HG03378 (cell line): ENCODE results near the gene OR14K1.
"Not testable (repeated sequence)": the region's sequence is repeated elsewhere in the genome, so short reads cannot be mapped to it uniquely, and the experiment has no call there.

Experiments
- ATAC-seq: cut with Tn5 transposase; IDR thresholded peaks from one replicate; pipeline ENCODE4 v1.9.1; 2021; ENCODE audit warnings: mild to moderate bottlenecking, moderate library complexity; ENCODE audit not compliant: unreplicated experiment

The OR14K1 gene, protein sequence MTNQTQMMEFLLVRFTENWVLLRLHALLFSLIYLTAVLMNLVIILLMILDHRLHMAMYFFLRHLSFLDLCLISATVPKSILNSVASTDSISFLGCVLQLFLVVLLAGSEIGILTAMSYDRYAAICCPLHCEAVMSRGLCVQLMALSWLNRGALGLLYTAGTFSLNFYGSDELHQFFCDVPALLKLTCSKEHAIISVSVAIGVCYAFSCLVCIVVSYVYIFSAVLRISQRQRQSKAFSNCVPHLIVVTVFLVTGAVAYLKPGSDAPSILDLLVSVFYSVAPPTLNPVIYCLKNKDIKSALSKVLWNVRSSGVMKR

DNA sequence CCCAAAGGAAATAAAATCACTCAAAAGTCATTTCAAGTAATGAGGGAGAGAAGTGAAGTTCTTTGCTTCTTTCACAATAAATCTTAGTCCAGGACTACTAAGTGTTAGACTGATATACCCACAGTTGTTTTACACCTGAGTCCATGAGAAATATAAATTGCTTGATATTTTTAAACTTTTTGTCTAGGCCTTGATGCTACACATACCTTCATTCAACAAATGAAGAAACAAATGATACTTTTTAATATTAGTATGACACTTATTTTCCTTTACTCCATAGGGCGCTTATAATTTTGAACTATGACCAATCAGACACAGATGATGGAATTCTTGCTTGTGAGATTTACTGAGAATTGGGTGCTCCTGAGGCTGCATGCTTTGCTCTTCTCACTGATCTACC, at the start of gene OR14K1:
Gene OR14K1 (plus strand): TSS at position 301 of the 400 bp plus-strand sequence. CDS start 0 bp downstream, at position 301.
- ATAC-seq, result no peak

DNA sequence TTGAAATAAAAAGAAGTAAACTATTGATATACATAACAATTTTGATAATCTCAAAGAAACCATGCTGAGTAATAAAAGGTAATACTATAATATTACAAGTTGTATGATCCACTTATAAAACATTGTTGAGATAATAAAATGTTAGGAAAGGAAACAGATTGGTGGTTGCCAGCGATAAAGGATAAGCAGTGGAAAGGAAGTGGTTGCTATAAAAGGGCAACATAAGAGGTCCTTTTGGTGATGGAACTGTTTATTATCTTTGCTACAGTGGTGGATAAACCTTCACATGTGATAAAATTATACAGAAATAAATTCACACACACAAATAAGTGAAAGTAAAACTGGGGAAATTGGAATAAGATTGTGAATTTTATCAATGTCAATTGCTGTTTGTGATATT, 37.1 kb upstream of the OR14K1 start:
- ATAC-seq, result no peak

DNA sequence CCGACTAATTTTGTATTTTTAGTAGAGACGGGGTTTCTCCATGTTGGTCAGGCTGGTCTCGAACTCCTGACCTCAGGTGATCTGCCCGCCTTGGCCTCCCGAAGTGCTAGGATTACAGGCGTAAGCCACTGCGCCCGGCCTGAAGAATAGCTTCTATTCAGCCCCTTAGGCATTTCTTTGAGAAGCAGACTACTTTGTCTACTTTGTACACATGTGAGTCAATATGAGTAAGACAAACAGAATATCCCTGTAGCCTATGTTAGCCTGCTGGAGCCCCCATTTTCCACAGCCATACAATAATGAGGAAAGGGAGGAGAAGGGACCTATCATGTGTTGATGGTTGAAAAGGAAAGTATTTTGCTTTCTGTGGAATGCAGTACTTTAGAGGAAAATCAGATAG, 27.7 kb upstream of the OR14K1 start:
- ATAC-seq, result not testable (repeated sequence)

DNA sequence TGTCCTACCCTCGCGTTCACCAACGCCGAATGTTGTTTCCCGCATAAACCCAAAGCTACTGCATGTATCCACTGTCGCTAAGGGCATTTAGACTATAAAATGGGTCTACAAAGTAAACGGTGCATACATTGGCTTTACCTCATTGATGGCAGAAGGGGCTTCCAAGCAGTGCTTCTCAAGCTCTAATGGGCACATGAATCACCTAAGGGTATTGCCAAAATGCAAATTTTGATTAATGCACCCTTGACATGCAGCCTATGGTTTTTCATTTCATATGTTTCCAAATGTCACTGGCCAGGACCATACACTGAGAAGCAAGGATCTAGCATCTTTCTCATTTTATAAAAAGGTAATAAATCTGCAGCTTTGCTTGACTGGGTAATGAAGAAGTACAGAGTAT, 24.7 kb upstream of the OR14K1 start:
- no peak for ATAC-seq

DNA sequence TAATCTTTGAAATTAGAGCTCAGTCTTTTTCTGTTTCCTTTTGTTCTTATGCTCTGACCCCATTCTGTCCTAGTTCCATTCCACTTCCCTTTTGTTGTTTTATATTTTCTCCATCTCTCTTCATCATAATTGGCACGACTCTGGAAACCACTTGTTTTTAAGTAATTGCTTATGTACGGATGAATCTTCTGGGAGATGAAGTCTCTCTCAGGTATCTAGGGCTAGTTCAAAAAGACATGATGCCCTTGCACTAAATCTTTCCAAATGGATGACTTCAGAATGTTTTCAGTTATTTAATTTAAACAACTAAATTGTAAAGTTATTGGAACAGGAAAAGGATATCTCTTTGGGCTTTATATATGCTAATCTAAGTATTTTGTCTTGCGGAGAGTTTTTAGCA, 21.9 kb upstream of the OR14K1 start, which contains the start of gene OR6F1:
Gene OR6F1 (minus strand): TSS at position 101 of the 400 bp plus-strand sequence. CDS start 3,891 bp downstream, outside the sequence.
- ATAC-seq, result no peak

DNA sequence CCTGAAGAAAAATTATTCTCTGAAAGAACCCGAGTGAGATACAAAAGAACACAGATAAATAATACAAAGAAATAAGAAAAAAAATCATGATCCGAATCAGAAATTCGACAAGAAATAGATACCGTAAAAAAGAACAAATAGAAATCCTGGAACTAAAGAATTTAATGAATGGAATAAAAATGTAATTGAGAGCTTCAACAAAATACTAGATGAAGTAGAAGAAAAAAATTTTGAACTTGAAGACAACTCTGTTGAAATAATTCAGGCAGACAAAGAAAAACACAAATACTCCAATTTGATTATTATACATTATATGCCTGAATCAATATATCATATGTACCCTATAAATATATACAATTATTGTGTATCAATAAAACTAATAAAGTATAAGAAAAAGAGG, 17.2 kb upstream of the OR14K1 start:
- ATAC-seq, result no peak

DNA sequence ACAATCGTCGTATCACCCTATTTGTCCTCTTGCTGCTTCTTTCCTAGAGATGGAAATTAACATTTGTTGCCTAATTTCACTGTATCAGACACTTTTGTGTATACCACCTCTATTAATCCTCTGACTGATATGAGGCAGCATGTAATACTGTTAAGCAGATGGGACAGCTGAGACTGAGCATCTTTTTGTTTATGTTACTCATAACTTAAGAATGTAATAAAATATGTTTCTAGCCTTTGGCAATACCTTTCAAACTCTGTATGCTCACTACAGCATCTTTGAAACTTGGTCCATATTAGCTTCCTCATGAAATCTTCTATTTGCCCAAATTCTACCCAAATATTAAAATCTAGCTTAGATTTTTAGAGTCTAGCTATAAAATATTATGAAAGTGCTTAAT, 2.3 kb downstream of the OR14K1 start:
- no peak for ATAC-seq

DNA sequence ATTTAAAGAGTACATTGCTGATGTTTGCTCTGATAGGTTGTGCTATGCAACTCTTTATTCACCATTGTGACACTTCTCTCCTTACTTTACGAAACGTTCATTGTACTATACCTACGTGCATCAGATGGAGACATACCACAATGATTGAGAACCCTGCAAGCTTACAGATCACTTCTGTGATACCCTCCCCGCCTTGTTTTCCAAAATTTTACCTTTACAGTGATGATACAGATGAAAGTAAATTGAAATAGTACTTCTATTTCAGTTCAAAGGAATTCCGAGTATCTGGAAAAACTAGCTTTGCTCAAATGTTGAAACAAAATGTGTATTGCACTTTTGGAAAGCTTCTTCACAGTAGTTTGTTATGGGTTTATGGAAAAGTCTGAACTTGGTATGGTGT, 3.3 kb downstream of the OR14K1 start:
- ATAC-seq, result no peak

DNA sequence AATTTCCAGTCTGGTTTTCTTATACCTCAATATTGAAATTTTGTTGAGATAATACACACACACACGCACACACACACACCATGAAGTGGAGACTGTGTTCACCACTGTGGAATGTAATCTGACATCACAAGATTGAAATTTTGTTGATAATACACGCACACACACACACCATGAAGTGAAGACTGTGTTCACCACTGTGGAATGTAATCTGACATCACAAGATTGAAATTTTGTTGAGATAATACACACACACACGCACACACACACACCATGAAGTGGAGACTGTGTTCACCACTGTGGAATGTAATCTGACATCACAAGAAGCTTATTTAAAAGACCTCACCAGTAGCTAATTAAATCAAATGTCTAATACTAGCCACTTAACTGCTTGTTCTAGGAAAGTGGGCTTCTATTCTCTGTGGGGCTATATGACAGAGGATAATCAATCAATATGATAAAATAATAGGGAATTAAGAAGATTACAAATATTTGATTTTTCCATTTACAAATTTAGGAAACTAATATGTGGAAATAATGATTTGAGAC, 3.9 kb downstream of the OR14K1 start:
- ATAC-seq, result not testable (repeated sequence)

DNA sequence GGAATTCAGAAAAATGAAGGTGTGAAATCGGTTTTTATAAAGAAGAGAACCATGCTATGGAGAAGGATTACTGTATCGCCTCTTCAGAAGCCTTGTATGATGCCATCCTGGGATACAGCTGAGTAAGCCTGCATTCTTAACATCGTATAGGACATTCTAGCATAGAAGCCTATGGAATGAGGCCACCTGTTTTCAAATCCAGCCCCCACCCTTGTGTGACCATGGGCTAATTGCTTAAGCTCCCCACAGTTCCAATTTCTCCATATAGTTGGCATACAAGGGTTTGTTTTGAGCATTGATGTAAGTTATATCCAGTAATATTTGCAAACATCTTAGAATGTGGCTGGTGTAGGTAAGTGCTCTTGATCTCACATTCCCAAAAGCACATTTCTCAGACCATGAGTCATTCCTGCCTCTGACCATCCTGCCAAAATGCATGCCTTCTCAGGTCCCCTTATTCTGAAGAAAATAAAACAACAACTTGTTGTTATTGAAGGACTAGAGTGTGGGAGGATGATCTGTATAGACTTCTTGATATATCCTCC, 8.0 kb downstream of the OR14K1 start:
- ATAC-seq, result no peak

DNA sequence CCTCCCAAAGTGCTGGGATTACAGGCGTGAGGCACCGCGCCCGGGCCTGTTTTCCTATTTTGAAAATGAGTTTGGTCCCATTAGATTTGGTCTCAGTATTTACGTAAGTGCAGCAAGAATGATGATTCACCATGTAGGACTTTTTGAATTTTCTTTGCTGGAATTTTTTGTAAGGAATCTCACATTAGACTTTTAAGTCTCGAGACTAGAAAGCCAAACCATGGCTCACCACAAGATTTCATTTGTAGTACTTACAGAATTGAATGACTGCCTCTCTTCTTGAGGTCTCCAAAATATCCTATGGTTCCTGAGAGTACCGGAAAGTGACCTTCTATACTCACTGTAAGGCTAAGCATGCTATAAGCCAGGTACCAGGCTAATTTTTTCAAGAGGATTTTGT, 9.2 kb downstream of the OR14K1 start:
- ATAC-seq, result no peak

DNA sequence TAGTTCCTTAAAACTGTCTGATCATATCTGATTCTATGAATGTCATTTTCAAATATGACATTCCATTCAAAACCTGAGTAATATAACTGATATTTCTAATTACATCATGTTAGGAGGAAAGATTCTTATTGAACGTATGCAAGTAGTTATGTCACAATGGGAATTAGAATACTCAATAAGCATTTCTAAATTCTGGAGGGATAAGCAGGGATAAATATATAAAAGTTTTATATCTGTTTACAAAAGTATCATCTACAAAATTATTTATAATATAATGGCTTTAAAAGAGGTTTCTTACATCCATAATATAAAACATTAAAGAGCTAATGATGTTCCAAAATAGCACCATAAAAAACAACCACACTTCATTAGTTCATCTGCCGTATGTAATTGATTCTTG, 9.6 kb downstream of the OR14K1 start, which contains the start of gene OR14A2:
Gene OR14A2 (minus strand): TSS at position 101 of the 400 bp plus-strand sequence.
- ATAC-seq, result no peak

DNA sequence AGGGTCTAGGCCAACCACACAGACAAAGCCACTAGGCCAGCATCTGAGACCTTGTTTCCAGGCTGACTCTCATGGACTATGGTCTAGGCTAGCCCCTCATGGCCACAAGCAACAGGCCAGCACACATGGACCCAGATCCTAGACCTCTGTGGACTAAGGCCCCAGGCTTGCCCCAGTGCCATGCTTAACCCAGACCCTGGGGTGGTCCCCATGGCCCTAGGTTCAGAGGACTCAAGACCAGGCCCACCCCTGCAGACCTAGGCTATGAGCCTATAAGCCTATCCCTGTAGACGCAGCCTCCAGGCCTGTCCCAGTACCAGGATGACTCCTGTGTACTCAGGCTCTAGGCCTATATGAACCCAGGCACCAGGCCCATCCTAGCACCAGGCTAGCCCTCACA, 11.5 kb downstream of the OR14K1 start:
- ATAC-seq, result no peak

DNA sequence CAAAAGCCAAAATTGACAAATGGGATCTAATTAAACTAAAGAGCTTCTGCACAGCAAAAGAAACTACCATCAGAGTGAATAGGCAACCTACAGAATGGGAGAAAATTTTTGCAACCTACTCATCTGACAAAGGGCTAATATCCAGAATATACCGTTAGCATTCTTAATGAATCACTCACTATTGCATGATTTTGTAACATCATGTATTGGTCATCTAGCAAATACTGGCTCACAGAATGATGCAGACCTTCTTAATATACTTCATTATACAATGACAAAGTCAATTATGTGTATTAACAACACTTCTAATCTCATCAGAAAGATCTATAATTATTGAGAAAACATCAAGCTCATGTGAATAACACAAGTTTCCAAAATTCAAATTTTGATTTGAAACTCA, 15.9 kb downstream of the OR14K1 start:
- ATAC-seq, result not testable (repeated sequence)

DNA sequence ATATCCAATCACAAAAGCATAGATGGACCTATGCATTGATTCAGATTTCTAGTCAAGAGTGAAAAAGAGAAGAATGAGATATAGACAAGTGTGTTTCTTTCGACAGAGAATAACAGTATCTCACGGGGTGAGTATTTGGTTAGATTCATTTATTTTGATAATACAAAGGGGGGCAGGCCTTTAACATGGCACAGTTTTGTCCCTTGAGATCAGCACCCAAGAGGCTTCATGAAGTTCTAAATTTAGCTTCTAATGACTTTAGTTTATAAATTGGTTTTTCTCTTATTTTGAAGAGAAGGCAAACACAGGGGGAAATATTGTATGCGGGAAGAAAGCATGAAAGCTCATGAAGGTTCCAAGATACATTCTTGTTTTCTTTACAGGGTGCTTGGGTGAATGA, 22.0 kb downstream of the OR14K1 start, which contains the start of gene OR1C1:
Gene OR1C1 (minus strand): TSS at position 101 of the 400 bp plus-strand sequence. CDS start 2,150 bp downstream, outside the sequence.
- no peak for ATAC-seq

DNA sequence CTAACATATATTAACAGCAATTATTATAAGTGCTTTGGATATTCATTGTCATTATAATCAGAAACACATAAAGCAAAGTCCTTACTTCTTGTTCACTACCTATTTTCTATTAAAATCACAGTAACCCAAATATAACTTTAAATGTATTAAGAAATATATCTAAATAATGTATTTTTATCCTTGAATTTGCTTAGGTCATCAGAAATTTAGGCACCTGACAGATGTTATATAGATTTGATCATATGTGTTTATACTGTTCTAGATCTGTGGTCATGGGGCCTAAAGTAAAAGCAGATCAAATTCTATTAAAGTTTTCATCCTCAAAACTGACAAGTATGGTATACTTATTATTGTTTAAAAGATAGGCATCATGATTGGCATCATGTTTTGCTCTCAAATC, 31.2 kb downstream of the OR14K1 start:
- no peak for ATAC-seq
